ENCODE results near the gene C17orf113.
"Not testable (repeated sequence)": the region's sequence is repeated elsewhere in the genome, so short reads cannot be mapped to it uniquely, and the experiment has no call there.

C17orf113 gene

GRCh38 chr17:42013740-42014139 is 36.7 kb downstream of the C17orf113 start:
- not testable (repeated sequence) for DNase-seq

DNA sequence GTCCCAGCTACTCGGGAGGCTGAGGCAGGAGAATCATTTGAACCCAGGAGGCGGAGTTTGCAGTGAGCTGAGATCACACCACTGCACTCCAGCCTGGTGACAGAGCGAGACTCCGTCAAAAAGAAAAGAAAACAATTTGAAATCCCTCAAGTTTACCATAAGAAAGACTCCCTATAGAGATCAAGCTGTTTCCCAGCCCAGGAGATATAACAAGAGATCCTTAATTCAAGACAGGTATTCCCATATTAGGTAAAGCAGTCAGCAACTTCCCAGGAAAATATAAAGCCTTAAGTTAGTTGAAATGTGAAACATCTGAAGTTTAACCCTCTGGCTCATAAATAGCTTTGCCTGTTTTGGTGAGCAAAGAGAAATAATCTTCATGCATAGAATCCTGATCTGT is 38.0 kb downstream of the C17orf113 start:
- not testable (repeated sequence) for DNase-seq

DNA sequence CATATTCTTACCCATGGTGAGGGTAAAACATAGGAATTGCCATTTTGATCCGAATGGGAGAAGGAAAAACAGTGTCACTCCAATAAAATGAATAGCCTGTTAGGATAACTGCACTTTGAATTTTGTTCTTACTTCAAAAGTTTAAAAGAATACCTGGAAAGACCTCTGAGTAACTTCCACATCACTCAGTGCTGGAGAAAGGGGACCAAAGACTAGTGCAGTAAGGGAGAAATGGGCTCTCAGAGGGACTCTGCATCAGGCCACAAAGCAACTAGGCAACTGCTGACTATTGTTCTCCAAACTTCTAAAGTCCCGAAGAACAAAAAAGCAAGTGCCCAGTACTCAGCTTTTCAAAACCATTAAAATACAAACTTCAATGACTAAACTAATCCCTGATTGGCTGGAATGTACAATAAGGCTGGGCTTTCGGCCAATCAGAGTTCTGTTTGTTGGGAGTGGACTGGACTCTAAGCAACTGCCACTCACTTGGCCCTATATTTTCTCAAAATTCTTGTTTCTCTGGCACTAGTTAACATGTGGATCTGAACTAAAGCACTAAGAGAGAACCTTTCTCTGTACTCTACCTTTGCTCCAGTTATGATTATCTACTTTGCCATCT is 39.4 kb downstream of the C17orf113 start:
- DNase-seq = no peak

GRCh38 chr17:42010266-42010680 is 40.1 kb downstream of the C17orf113 start:
- not testable (repeated sequence) for DNase-seq

- no peak for DNase-seq
Observed at GRCh38 chr17:42009170-42009569, 41.2 kb downstream of the C17orf113 start.

DNA sequence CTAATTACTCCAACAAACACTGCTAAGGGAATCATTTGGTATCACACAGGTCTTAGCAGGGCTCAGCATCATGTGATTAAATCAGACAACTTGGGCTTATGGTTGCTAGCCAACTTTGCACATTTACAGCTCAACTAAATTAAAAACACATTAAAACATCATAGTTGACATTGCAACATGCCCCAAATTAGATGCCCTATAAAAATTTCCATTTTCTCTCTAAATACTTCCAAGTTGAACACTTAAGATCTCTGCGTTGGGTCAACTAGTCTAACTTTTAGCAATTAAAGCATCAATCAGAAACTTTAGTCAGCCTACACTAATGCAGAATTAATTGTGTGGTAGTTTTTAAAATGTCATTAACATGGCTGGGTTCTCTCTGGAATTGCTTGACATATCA is 45.2 kb downstream of the C17orf113 start:
- DNase-seq = no peak

GRCh38 chr17:42002792-42003301 is 47.6 kb downstream of the C17orf113 start:
- DNase-seq = no peak

DNA sequence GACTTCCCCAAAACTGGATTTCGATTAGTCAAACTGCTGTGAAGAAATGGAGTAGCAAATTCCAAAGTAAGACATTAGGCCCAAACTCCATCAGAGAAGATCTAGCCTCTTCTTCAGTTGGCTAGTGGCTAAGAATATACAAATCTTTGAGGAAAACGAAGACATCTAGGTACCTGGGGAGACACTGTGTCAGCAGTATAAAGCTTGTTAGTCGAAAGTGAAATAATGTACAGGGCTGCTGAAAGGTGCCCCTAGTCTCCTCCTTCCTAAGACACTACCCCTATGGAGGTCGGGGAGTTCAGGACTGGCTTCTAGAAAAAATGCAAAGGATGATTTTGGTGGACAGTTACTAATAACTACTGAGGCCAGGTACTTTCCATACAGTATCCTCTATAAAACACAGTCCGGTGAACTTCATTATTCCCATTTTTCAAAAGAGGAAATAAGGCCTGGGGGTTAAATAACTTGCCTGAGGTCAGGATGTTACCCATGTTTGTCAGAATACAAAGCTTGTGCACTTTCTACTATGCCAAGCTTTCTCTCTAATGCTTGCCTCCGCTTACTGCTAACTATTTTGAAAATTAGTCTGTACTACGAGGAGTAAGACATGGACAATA is 48.1 kb downstream of the C17orf113 start:
- no peak for DNase-seq

DNA sequence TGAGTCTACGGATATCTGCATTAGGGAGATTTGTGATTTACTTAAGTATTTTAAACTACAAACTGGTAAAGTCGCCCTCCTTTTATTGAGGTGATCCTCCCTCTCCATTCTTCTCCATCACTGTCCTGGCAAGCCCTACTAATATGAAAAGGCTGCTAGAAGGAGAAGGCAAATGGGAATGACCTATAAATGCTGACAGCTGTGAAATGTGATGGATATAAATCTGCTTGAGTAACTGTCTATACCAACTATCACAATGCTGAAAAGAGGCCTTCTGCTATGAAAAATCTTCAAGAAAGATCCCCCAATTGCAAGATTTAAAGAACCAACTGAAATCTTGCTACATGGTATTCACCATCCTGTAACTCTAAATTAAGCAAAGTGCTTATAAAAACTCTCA is 48.7 kb downstream of the C17orf113 start:
- DNase-seq = no peak

DNA sequence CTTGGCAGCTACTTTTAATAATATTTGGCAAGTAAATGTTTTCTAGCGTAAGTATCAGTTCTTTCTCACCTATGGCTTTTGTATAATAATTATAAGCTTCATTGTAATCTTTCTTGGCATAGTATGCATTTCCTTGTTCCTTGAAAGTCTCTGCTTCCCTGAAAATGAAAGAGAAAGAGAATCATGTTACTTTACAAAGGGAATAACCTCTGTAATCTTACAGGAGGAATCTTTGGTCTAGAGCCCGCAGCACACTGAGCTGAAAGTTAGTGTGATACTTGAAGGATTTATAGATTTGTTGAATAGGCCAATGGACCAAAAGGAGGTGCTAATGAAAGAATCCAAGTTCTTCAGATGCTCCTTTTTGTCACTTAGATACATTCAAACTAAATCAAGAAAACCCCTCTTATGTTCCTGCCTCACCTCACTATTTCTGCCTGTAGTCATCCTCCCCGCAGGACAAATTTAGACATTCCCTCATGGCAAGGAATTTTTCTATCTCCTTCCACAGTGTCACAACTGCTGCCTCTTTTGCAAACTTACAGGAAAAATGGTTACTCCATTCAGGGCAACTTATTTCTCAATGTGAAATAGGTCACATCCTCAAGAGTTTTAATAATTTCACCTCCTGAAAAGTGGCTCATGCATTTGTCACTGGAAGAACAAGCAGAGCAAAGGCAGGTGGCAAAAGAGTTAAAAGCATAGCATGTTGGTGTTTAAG is 49.8 kb downstream of the C17orf113 start:
- DNase-seq = no peak

DNA sequence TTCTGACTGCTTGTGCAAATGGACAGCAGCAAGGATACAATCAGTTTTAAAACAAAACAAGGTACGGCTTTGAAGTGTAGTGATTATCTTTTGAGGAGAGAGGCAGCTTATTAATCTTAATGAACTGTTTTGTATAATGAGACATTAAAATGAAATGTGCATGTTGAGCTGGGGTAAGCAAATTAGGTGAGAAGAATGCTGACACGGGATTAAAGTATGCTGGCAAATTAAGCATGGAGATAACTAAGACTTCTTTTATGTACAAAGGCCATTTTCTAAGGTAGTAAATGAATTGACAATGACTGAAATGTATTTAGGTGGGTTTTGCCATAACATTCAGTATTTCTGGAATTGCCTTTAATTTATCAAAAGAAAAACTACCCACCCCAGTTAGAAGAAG is 51.9 kb downstream of the C17orf113 start:
- no peak for DNase-seq

DNA sequence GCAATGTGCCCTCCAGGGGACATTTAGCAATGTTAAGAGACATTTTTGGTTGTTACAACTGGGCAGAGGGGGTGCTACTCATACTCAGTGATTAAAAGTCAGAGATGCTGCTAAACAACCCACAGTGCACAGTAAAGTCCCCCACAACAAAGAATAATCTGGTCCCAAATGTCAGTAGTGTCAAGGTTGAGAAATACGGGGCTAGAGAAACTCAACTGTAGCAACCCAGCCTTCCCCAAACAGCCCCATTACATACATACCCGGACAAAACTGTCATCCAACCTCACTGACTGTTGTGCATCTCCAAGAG is 53.6 kb downstream of the C17orf113 start:
- DNase-seq = no peak

GRCh38 chr17:41992576-41992975 is 57.8 kb downstream of the C17orf113 start:
- DNase-seq = no peak

GRCh38 chr17:41989702-41990419 is 60.5 kb downstream of the C17orf113 start:
- DNase-seq = no peak

DNA sequence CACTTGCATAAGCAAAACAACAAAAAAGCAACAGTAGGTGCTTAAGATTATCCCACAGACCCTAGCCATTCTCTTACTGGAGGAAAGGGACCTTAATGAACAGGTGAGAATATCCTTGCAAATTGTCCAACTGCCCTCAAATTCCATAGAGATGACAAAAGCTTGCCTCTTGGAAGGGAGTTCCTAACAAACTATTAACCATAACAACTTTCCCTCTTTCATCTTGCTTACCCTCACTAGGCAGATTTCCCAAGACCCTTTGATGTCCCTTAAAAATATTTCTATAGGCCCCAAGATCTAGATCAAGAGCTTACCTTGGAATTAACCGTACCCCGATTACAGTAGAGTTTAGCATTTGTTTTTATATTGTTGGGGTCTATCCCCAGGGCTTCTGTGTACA is 62.0 kb downstream of the C17orf113 start:
- DNase-seq = no peak
